ENCODE results near the gene CYP2C18.

Gene CYP2C18

GRCh38 chr10:94785211-94785610 is 101.7 kb downstream of the CYP2C18 start:
- Mint-ChIP-seq H3K4me3 (no peak overlapping the region), H3K9me3 (peaks cover 7% of the 10 kb centered on the region), H3K27ac (no peak overlapping the region), H3K36me3 (no peaks in the 10 kb centered on the region), H3K4me1 (no peaks in the 10 kb centered on the region)
- ATAC-seq (no peak), DNase-seq (ENCODE audit: low spot score in 2 of 2) (no peak)

Data from stimulated activated effector memory CD8-positive, alpha-beta T cell treated with anti-CD3 and anti-CD28 coated beads, Interleukin-12 subunit alpha, Interleukin-12 subunit beta, amount 100 ng/mL, for 72 hours (primary cell).